GM12801 (cell line): Measurements from ENCODE around the gene CTTNBP2NL.

ENCODE experiments used
- TF ChIP-seq, protein P1 (sequence below): IDR thresholded peaks from one replicate; pipeline ENCODE4 v1.5.1; 2011; ENCODE audit warnings: control low read depth; ENCODE audit not compliant: insufficient read length; ENCODE audit errors: extremely low read depth

The CTTNBP2NL gene

DNA sequence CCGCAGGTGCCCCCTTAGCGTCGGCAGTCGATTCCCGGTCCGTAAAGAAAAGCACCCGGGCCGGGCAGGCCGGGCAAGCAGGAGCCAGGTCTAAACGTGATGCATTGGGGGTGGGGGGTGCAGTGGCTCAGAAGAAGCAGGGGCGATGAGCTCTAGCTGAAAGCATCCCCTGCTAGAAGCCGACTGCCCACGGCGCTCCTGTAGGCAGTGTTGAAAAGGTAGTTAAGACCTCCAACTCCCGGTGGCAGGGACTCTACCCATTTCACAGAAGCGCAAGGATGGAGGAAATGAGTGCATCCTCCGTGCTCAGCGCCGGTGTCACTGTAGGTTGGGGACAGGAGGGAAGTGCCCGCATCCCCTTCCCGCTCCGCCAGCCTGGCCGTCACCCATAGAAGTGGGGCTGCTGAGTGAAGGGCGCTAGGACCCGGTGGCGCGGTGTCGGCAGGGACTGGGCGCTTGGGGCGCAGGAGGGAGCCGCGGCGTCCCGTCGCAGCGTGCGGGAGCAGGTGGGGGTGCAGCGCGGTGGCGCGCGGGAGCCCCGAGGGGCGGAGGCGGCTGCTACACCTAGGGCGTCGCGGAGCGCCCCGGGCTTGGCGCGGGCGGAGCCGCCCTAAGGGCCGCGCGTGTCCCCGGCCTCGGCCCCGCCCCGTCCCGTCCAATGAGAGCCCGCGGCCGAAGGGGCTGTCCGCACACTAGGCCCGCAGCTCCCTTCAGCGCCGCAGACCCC lies 112.4 kb downstream of the CTTNBP2NL start, which contains the start of gene WNT2B:
WNT2B (plus strand) TSS at position 688 of the 727 bp plus-strand sequence. CDS start 298 bp downstream, outside the sequence.
- TF ChIP-seq, protein P1, sequence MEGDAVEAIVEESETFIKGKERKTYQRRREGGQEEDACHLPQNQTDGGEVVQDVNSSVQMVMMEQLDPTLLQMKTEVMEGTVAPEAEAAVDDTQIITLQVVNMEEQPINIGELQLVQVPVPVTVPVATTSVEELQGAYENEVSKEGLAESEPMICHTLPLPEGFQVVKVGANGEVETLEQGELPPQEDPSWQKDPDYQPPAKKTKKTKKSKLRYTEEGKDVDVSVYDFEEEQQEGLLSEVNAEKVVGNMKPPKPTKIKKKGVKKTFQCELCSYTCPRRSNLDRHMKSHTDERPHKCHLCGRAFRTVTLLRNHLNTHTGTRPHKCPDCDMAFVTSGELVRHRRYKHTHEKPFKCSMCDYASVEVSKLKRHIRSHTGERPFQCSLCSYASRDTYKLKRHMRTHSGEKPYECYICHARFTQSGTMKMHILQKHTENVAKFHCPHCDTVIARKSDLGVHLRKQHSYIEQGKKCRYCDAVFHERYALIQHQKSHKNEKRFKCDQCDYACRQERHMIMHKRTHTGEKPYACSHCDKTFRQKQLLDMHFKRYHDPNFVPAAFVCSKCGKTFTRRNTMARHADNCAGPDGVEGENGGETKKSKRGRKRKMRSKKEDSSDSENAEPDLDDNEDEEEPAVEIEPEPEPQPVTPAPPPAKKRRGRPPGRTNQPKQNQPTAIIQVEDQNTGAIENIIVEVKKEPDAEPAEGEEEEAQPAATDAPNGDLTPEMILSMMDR = no peak

DNA sequence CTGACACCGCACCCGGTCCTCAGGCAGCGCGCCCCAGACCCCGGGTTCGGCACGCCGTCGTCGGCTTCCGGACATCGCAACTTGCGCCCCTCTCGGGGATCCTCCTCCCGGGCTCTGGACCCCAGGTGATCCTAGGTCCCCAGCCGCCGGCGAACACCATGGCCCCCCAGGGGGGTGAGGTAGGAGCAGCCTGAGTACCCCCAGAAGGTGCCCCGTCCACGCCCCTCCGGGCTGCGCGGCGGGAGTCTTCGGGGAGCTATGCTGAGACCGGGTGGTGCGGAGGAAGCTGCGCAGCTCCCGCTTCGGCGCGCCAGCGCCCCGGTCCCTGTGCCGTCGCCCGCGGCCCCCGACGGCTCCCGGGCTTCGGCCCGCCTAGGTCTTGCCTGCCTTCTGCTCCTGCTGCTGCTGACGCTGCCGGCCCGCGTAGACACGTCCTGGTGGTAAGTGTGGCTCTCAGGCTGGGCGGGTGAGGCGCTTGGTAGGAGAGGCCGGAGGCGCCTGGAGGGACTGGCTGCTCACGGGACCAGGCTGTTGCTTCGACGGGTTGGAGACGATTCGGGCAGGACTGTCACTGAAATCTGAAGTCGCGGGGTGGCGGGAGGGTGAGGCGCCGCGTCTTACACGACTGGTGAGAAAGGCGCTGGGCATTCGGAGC lies 113.1 kb downstream of the CTTNBP2NL start:
- TF ChIP-seq, protein P1 = no peak

DNA sequence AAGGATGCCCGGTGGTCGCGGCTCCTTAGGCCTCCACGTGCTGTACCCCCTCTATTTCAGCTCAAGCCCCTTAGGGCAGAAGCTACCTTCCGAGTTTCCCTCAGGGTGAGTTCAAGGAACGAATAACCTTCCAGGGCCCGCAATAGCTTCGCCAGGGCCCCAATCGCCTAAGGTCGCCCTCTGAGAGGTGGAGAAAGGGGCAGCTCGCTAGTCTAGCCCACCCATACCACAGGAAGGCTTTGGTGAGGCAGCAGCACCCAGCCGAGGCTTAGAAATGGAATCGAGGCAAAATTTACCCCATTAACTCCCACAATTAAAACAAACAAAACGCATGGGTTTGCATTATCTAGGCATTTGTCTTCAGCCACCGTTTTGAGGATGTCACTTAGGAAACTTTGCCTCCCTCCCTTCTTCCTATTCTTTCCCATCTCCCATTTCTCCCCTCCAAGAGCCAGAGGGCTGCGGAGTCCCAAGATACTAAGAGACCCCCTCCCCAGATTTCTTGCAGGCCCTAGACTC lies 113.7 kb downstream of the CTTNBP2NL start:
- TF ChIP-seq, protein P1 = no peak

DNA sequence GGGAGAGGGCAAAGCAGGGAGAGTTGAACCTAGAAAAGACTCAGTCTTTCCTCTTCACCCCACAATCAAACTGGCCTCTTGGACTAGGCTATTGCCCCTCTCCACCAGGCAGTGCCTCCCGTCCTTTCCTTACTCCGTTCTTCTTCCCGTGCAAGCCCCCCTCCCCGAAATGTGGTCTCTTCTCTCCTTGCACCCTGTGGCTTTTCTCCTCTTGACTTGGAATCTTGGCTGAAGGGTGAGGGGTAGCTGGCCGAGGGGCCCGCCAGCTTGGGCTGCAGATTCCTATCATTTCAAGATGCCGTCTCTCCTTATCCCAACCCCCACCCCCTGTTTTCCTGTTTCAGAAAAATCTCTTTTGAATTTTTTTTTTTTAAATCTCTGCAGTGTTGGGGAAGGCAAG lies 114.3 kb downstream of the CTTNBP2NL start:
- TF ChIP-seq, protein P1 = no peak
